ENCODE measurements around the gene PPP1R14B.

Gene PPP1R14B

GRCh38 chr11:64263021-64263946, 16.5 kb upstream of the PPP1R14B start:
- no peak for TF ChIP-seq SPI1 (IDR thresholded peaks at IDR 0.05; ENCODE audit: borderline replicate concordance, low read depth)
- no peak overlapping the region for H3K27ac ChIP-seq (replicated peaks)
- no peaks in the 10 kb centered on the region for H3K27me3 ChIP-seq (ENCODE audit: insufficient read depth, poor library complexity, severe bottlenecking)
- no peak overlapping the region for H3K4me3 ChIP-seq (replicated peaks; ENCODE audit: insufficient read depth, low read length)
- no peak for DNase-seq (ENCODE audit: low read depth in 1 of 2, low spot score in 1 of 2)

DNA sequence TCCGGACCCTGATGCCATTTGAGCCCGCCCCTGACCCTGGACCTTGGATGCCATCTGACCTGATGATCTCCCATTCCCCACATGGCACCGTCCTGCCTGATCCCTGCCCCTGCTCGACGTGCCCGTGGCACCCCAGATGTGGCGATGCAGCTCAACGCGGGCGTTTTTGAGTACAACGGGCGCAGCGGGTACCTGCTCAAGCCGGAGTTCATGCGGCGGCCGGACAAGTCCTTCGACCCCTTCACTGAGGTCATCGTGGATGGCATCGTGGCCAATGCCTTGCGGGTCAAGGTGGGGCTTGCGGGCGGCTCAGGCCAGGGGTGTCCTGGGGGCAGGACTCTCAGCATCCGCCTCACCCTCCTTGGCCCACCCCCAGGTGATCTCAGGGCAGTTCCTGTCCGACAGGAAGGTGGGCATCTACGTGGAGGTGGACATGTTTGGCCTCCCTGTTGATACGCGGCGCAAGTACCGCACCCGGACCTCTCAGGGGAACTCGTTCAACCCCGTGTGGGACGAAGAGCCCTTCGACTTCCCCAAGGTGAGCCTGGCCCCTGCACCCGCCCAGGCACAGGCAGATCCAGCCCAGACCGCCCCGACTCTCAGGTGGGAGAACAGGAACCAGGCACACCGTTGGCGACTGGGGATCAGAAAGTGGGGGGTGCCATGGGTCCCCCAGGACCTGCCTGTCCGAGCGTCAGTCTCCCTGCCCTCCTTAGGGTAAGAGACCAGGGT, 15.7 kb upstream of the PPP1R14B start:
- no peak for TF ChIP-seq SPI1 (IDR thresholded peaks at IDR 0.05; ENCODE audit: borderline replicate concordance, low read depth)
- TF ChIP-seq, protein P1, sequence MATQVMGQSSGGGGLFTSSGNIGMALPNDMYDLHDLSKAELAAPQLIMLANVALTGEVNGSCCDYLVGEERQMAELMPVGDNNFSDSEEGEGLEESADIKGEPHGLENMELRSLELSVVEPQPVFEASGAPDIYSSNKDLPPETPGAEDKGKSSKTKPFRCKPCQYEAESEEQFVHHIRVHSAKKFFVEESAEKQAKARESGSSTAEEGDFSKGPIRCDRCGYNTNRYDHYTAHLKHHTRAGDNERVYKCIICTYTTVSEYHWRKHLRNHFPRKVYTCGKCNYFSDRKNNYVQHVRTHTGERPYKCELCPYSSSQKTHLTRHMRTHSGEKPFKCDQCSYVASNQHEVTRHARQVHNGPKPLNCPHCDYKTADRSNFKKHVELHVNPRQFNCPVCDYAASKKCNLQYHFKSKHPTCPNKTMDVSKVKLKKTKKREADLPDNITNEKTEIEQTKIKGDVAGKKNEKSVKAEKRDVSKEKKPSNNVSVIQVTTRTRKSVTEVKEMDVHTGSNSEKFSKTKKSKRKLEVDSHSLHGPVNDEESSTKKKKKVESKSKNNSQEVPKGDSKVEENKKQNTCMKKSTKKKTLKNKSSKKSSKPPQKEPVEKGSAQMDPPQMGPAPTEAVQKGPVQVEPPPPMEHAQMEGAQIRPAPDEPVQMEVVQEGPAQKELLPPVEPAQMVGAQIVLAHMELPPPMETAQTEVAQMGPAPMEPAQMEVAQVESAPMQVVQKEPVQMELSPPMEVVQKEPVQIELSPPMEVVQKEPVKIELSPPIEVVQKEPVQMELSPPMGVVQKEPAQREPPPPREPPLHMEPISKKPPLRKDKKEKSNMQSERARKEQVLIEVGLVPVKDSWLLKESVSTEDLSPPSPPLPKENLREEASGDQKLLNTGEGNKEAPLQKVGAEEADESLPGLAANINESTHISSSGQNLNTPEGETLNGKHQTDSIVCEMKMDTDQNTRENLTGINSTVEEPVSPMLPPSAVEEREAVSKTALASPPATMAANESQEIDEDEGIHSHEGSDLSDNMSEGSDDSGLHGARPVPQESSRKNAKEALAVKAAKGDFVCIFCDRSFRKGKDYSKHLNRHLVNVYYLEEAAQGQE (IDR thresholded peaks at IDR 0.05; ENCODE audit: insufficient replicate concordance, low read depth): no peak
- no peak overlapping the region for H3K27ac ChIP-seq (replicated peaks)
- no peak overlapping the region for H3K4me3 ChIP-seq (replicated peaks; ENCODE audit: insufficient read depth, low read length)
- no peak for DNase-seq (ENCODE audit: low read depth in 1 of 2, low spot score in 1 of 2)
- no peaks in the 10 kb centered on the region for H3K27me3 ChIP-seq (ENCODE audit: insufficient read depth, poor library complexity, severe bottlenecking)

DNA sequence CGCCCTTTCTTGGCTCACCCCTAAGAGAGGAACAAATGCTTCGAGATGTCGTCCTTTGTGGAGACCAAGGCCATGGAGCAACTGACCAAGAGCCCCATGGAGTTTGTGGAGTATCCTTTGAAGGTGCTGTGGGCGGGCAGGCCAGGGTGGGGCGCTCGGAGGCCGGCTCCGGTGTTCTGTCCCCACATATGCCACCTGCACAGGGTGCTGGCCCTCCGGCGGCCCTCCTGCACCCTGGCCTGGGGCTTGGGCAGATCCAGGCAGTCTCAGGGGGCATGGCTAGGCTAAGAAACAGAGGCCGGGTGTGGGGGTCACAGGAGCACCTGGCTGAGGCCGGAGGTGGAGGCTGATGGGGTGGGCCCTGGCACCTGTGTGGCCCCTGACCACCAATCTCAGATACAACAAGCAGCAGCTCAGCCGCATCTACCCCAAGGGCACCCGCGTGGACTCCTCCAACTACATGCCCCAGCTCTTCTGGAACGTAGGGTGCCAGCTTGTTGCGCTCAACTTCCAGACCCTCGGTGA, 14.9 kb upstream of the PPP1R14B start:
- no peak overlapping the region for H3K4me3 ChIP-seq (replicated peaks; ENCODE audit: insufficient read depth, low read length)
- DNase-seq (ENCODE audit: low read depth in 1 of 2, low spot score in 1 of 2): no peak
- H3K27ac ChIP-seq (replicated peaks): no peak overlapping the region
- no peak for TF ChIP-seq GABPA (IDR thresholded peaks at IDR 0.05; ENCODE audit: low read depth)
- TF ChIP-seq CTCF (IDR thresholded peaks at IDR 0.05; ENCODE audit: insufficient read depth, low read length): no peak
- no peak for TF ChIP-seq POLR2AphosphoS5 (IDR thresholded peaks at IDR 0.05; ENCODE audit: low read depth)
- no peaks in the 10 kb centered on the region for H3K27me3 ChIP-seq (ENCODE audit: insufficient read depth, poor library complexity, severe bottlenecking)

- Histone ChIP-seq H3K27ac (replicated peaks) (no peak overlapping the region), H3K4me3 (replicated peaks; ENCODE audit: insufficient read depth, low read length) (no peak overlapping the region), H3K27me3 (ENCODE audit: insufficient read depth, poor library complexity, severe bottlenecking) (no peaks in the 10 kb centered on the region)
- no peak for DNase-seq (ENCODE audit: low read depth in 1 of 2, low spot score in 1 of 2)
- TF ChIP-seq GABPA (IDR thresholded peaks at IDR 0.05; ENCODE audit: low read depth) (no peak), POLR2AphosphoS5 (IDR thresholded peaks at IDR 0.05; ENCODE audit: low read depth) (no peak), CTCF (IDR thresholded peaks at IDR 0.05; ENCODE audit: insufficient read depth, low read length) (no peak), SPI1 (IDR thresholded peaks at IDR 0.05; ENCODE audit: borderline replicate concordance, low read depth) (no peak)
- TF ChIP-seq, protein P1 (IDR thresholded peaks at IDR 0.05; ENCODE audit: insufficient replicate concordance, low read depth): no peak
These were observed 13.5 kb upstream of the PPP1R14B start for GRCh38 chr11:64260147-64260708.
